GM21526 (cell line): Measurements from ENCODE around the gene CCDC69.

ENCODE experiments used
- ATAC-seq: cut with Tn5 transposase; IDR thresholded peaks from one replicate; pipeline ENCODE4 v1.9.1; 2021; ENCODE audit warnings: moderate library complexity; ENCODE audit not compliant: unreplicated experiment, low FRiP score

Gene CCDC69

GRCh38 chr5:151224372-151224771, 480 bp upstream of the CCDC69 start:
- peak; percentile 37 for ATAC-seq

- peak; percentile 61 for ATAC-seq
These were observed 974 bp downstream of the CCDC69 start for GRCh38 chr5:151222790-151223446.

- no peak for ATAC-seq
These were observed 1.7 kb downstream of the CCDC69 start for GRCh38 chr5:151222054-151222789.

GRCh38 chr5:151221574-151221973, 2.3 kb downstream of the CCDC69 start:
- no peak for ATAC-seq

- ATAC-seq, result no peak
These were observed 4.1 kb downstream of the CCDC69 start for GRCh38 chr5:151219789-151220188.

GRCh38 chr5:151219138-151219537, 4.8 kb downstream of the CCDC69 start:
- no peak for ATAC-seq

- no peak for ATAC-seq
These were observed 5.7 kb downstream of the CCDC69 start for GRCh38 chr5:151218177-151218576.

- no peak for ATAC-seq
These were observed 7.1 kb downstream of the CCDC69 start for GRCh38 chr5:151216781-151217180.

GRCh38 chr5:151215546-151215880, 8.4 kb downstream of the CCDC69 start:
- ATAC-seq, result no peak

- peak; percentile 45 for ATAC-seq
These were observed 9.0 kb downstream of the CCDC69 start for GRCh38 chr5:151214614-151215545.

GRCh38 chr5:151213803-151214613, 9.9 kb downstream of the CCDC69 start:
- ATAC-seq, result peak; percentile 84

GRCh38 chr5:151212406-151212798, 11.5 kb downstream of the CCDC69 start:
- no peak for ATAC-seq

- ATAC-seq, result no peak
These were observed 15.4 kb downstream of the CCDC69 start for GRCh38 chr5:151208481-151208914.

GRCh38 chr5:151205411-151205810, 18.5 kb downstream of the CCDC69 start:
- ATAC-seq, result no peak

GRCh38 chr5:151204051-151204450, 19.8 kb downstream of the CCDC69 start:
- no peak for ATAC-seq

GRCh38 chr5:151202381-151203139, 21.3 kb downstream of the CCDC69 start:
- no peak for ATAC-seq

- no peak for ATAC-seq
These were observed 22.8 kb downstream of the CCDC69 start for GRCh38 chr5:151200913-151201595.

GRCh38 chr5:151199581-151200185, 24.2 kb downstream of the CCDC69 start:
- ATAC-seq, result no peak

- ATAC-seq, result no peak
These were observed 25.0 kb downstream of the CCDC69 start for GRCh38 chr5:151198861-151199260.
